Stimulated activated CD8-positive, alpha-beta memory T cell treated with anti-CD3 and anti-CD28 coated beads, Interleukin-7, amount 100 ng/mL, for 1 hour (primary cell): Measurements from ENCODE around the gene CCDC154.

Source experiments
- DNase-seq, 2 donors: peaks; one replicate each; pipeline ENCODE4 v3.0.0-alpha.2; 2020; ENCODE audit warnings: low read depth in 2 of 2

Gene CCDC154

GRCh38 chr16:1438229-1439057 lies 5.9 kb downstream of the CCDC154 start:
- DNase-seq = no peak

- no peak for DNase-seq
Observed at GRCh38 chr16:1437606-1438005, 6.8 kb downstream of the CCDC154 start.

- DNase-seq = no peak
Observed at GRCh38 chr16:1436731-1437355, 7.5 kb downstream of the CCDC154 start.

- no peak for DNase-seq
Observed at GRCh38 chr16:1435921-1436697, 8.2 kb downstream of the CCDC154 start.

- no peak for DNase-seq
Observed at GRCh38 chr16:1434644-1435592, 9.4 kb downstream of the CCDC154 start.

- no peak for DNase-seq
Observed at GRCh38 chr16:1433756-1434155, 10.6 kb downstream of the CCDC154 start.

GRCh38 chr16:1433263-1433560 lies 11.1 kb downstream of the CCDC154 start:
- DNase-seq = no peak

- no peak for DNase-seq
Observed at GRCh38 chr16:1432388-1433262, 11.7 kb downstream of the CCDC154 start.

GRCh38 chr16:1431497-1432270 lies 12.7 kb downstream of the CCDC154 start:
- no peak for DNase-seq

GRCh38 chr16:1430759-1431496 lies 13.4 kb downstream of the CCDC154 start, which contains the start of gene PERCC1:
TSS of gene PERCC1 (plus strand) at chr16:1431078. CDS start at chr16:1432594, 1,516 bp downstream.
- DNase-seq = no peak

GRCh38 chr16:1430214-1430758 lies 14.1 kb downstream of the CCDC154 start:
- no peak for DNase-seq

- DNase-seq = no peak
Observed at GRCh38 chr16:1429631-1430030, 14.7 kb downstream of the CCDC154 start.

- no peak for DNase-seq
Observed at GRCh38 chr16:1429012-1429411, 15.3 kb downstream of the CCDC154 start.

- DNase-seq = no peak
Observed at GRCh38 chr16:1428511-1428910, 15.8 kb downstream of the CCDC154 start.

GRCh38 chr16:1427473-1428461 lies 16.6 kb downstream of the CCDC154 start:
- DNase-seq = no peak

GRCh38 chr16:1426734-1427471 lies 17.5 kb downstream of the CCDC154 start:
- DNase-seq = no peak
